HepG2 (cell line): ENCODE data around the gene EPB41L1. TPM values are rescaled to one million over a fixed set of nuclear protein-coding genes. Genes with fewer than 3 reads are reported as not detected.

Source experiments
- CBFB ChIP-seq: sonication (generic); formaldehyde crosslinking; IDR thresholded peaks from 2 replicates; pipeline ENCODE4 v1.4.0; 2020; ENCODE audit warnings: missing genetic modification reagents
- ZMYM4 ChIP-seq: sonication (generic); formaldehyde crosslinking; IDR thresholded peaks from 2 replicates; pipeline ENCODE4 v1.8.1; 2023; ENCODE audit warnings: mild to moderate bottlenecking, missing genetic modification reagents
- polyA plus RNA-seq, 8 experiments: library from polyadenylated mRNA; depleted of rRNA in 3 of 8; stranded (reverse) in 7 of 8; unstranded in 1 of 8; fragments of >200 nt; fragmentation: Illumina TruSeq in 4 of 8; extraction: Trizol in 4 of 8; gene quantifications; 2 replicates each; pipeline versions ENCODE4 v1.2.1 to v1.2.3, GENCODE V29; 2011 to 2016; ENCODE audit warnings: low read depth in 4 of 8, missing spikeins in 1 of 8, mixed read lengths in 1 of 8; ENCODE audit not compliant: insufficient read depth in 1 of 8
- total RNA-seq, 5 experiments: library from RNA; depleted of rRNA; stranded (reverse); fragments of >200 nt; fragmentation: Illumina TruSeq; extraction: Trizol; gene quantifications; 2 replicates each; pipeline ENCODE4 v1.2.3, GENCODE V29; 2016; ENCODE audit warnings: low read depth in 1 of 5
- TF ChIP-seq, protein P1 (sequence below): sonication (generic); formaldehyde crosslinking; IDR thresholded peaks from 2 replicates; pipeline ENCODE4 v1.4.0; 2020; ENCODE audit warnings: low read depth, missing genetic modification reagents
- TF ChIP-seq, protein P2 (sequence below): sonication (generic); formaldehyde crosslinking; IDR thresholded peaks from 2 replicates; pipeline ENCODE4 v1.4.0; 2020; ENCODE audit warnings: missing genetic modification reagents
- TF ChIP-seq, protein P3 (sequence below): sonication (generic); formaldehyde crosslinking; conservative IDR thresholded peaks from 2 replicates; pipeline ENCODE4 v1.8.0; 2022; ENCODE audit warnings: mild to moderate bottlenecking, moderate library complexity, missing genetic modification reagents
- TF ChIP-seq, protein P4 (sequence below): sonication (generic); formaldehyde crosslinking; IDR thresholded peaks from 2 replicates; pipeline ENCODE4 v1.9.0; 2022; ENCODE audit warnings: missing genetic modification reagents, mild to moderate bottlenecking, borderline replicate concordance
- TF ChIP-seq, protein P5 (sequence below): IDR thresholded peaks from 2 replicates; pipeline ENCODE4 v1.6.1; 2012; ENCODE audit warnings: low read length, improper control_type of control experiment

Gene EPB41L1
- total and polyA plus RNA-seq, 2 of the 13 experiments (the other 11 are each of a cell fraction or from before 2014, with no cell fraction given) = 16.7 to 39.0 TPM

DNA sequence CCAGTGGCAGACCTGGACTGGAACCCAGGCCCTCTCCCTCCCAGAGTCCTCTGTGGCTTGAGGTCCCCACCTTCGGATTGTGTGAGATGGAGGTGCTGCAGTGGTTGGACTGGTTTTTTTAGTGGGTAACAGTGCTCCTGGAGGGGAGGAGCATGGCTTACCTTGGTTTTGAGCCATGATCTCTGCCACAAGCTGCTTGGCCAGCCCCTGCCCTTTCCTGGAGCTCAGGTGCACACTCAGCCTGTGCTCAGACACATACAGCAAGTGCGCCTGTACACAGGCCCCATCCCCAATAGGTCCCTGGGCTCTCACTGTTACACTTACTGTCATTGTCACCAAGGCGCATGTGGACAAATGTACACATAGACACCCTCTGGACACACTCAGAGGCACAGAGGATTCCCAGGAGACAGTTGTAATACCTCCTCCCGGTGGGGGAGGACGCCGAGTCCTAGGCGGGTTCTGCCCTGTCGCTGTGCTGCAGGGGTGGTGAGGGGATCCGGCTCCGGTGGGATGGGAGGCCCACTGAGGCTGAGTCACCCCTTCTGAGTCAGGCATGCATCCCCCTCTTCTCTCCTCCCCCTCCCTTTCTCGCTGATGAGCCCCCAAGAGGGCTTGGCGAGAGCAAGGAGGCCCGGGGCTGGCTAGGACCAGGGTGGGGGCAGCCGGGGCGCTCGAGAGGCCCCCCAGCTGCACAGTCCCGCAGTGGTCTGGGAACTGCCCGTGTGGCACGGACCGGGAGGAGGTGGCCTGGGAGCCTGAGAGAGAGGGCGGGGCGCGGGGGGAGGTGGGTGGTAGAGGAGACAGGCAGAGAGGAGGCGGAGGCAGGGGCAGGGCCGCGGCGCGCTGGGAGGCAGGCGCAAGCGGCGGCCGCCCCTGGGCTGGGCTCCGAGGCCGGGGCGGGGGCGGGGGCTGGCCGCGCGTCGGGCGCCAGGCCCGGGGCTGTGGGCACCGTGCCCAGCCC lies 522 bp upstream of the EPB41L1 start (continued):
- TF ChIP-seq, protein P1, sequence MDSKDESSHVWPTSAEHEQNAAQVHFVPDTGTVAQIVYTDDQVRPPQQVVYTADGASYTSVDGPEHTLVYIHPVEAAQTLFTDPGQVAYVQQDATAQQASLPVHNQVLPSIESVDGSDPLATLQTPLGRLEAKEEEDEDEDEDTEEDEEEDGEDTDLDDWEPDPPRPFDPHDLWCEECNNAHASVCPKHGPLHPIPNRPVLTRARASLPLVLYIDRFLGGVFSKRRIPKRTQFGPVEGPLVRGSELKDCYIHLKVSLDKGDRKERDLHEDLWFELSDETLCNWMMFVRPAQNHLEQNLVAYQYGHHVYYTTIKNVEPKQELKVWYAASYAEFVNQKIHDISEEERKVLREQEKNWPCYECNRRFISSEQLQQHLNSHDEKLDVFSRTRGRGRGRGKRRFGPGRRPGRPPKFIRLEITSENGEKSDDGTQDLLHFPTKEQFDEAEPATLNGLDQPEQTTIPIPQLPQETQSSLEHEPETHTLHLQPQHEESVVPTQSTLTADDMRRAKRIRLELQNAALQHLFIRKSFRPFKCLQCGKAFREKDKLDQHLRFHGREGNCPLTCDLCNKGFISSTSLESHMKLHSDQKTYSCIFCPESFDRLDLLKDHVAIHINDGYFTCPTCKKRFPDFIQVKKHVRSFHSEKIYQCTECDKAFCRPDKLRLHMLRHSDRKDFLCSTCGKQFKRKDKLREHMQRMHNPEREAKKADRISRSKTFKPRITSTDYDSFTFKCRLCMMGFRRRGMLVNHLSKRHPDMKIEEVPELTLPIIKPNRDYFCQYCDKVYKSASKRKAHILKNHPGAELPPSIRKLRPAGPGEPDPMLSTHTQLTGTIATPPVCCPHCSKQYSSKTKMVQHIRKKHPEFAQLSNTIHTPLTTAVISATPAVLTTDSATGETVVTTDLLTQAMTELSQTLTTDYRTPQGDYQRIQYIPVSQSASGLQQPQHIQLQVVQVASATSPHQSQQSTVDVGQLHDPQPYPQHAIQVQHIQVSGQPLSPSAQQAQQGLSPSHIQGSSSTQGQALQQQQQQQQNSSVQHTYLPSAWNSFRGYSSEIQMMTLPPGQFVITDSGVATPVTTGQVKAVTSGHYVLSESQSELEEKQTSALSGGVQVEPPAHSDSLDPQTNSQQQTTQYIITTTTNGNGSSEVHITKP (CRISPR knock-in tag) = peak; percentile 60; the same call in 1 of the 2 replicates
- TF ChIP-seq, protein P2, sequence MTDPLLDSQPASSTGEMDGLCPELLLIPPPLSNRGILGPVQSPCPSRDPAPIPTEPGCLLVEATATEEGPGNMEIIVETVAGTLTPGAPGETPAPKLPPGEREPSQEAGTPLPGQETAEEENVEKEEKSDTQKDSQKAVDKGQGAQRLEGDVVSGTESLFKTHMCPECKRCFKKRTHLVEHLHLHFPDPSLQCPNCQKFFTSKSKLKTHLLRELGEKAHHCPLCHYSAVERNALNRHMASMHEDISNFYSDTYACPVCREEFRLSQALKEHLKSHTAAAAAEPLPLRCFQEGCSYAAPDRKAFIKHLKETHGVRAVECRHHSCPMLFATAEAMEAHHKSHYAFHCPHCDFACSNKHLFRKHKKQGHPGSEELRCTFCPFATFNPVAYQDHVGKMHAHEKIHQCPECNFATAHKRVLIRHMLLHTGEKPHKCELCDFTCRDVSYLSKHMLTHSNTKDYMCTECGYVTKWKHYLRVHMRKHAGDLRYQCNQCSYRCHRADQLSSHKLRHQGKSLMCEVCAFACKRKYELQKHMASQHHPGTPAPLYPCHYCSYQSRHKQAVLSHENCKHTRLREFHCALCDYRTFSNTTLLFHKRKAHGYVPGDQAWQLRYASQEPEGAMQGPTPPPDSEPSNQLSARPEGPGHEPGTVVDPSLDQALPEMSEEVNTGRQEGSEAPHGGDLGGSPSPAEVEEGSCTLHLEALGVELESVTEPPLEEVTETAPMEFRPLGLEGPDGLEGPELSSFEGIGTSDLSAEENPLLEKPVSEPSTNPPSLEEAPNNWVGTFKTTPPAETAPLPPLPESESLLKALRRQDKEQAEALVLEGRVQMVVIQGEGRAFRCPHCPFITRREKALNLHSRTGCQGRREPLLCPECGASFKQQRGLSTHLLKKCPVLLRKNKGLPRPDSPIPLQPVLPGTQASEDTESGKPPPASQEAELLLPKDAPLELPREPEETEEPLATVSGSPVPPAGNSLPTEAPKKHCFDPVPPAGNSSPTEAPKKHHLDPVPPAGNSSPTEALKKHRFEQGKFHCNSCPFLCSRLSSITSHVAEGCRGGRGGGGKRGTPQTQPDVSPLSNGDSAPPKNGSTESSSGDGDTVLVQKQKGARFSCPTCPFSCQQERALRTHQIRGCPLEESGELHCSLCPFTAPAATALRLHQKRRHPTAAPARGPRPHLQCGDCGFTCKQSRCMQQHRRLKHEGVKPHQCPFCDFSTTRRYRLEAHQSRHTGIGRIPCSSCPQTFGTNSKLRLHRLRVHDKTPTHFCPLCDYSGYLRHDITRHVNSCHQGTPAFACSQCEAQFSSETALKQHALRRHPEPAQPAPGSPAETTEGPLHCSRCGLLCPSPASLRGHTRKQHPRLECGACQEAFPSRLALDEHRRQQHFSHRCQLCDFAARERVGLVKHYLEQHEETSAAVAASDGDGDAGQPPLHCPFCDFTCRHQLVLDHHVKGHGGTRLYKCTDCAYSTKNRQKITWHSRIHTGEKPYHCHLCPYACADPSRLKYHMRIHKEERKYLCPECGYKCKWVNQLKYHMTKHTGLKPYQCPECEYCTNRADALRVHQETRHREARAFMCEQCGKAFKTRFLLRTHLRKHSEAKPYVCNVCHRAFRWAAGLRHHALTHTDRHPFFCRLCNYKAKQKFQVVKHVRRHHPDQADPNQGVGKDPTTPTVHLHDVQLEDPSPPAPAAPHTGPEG (CRISPR knock-in tag) = peak; percentile 52; the same call in 1 of the 2 replicates
- TF ChIP-seq, protein P3, sequence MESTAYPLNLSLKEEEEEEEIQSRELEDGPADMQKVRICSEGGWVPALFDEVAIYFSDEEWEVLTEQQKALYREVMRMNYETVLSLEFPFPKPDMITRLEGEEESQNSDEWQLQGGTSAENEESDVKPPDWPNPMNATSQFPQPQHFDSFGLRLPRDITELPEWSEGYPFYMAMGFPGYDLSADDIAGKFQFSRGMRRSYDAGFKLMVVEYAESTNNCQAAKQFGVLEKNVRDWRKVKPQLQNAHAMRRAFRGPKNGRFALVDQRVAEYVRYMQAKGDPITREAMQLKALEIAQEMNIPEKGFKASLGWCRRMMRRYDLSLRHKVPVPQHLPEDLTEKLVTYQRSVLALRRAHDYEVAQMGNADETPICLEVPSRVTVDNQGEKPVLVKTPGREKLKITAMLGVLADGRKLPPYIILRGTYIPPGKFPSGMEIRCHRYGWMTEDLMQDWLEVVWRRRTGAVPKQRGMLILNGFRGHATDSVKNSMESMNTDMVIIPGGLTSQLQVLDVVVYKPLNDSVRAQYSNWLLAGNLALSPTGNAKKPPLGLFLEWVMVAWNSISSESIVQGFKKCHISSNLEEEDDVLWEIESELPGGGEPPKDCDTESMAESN (CRISPR knock-in tag) = 0 out of 2 replicates have a peak, but pooled peaks have one; percentile 41
- TF ChIP-seq, protein P4, sequence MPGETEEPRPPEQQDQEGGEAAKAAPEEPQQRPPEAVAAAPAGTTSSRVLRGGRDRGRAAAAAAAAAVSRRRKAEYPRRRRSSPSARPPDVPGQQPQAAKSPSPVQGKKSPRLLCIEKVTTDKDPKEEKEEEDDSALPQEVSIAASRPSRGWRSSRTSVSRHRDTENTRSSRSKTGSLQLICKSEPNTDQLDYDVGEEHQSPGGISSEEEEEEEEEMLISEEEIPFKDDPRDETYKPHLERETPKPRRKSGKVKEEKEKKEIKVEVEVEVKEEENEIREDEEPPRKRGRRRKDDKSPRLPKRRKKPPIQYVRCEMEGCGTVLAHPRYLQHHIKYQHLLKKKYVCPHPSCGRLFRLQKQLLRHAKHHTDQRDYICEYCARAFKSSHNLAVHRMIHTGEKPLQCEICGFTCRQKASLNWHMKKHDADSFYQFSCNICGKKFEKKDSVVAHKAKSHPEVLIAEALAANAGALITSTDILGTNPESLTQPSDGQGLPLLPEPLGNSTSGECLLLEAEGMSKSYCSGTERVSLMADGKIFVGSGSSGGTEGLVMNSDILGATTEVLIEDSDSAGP (CRISPR knock-in tag) = peak; percentile 20; the same call in 1 of the 2 replicates
- peak; percentile 8; the same call in 1 of the 2 replicates for TF ChIP-seq CBFB (CRISPR knock-in tag)
- TF ChIP-seq, protein P5, sequence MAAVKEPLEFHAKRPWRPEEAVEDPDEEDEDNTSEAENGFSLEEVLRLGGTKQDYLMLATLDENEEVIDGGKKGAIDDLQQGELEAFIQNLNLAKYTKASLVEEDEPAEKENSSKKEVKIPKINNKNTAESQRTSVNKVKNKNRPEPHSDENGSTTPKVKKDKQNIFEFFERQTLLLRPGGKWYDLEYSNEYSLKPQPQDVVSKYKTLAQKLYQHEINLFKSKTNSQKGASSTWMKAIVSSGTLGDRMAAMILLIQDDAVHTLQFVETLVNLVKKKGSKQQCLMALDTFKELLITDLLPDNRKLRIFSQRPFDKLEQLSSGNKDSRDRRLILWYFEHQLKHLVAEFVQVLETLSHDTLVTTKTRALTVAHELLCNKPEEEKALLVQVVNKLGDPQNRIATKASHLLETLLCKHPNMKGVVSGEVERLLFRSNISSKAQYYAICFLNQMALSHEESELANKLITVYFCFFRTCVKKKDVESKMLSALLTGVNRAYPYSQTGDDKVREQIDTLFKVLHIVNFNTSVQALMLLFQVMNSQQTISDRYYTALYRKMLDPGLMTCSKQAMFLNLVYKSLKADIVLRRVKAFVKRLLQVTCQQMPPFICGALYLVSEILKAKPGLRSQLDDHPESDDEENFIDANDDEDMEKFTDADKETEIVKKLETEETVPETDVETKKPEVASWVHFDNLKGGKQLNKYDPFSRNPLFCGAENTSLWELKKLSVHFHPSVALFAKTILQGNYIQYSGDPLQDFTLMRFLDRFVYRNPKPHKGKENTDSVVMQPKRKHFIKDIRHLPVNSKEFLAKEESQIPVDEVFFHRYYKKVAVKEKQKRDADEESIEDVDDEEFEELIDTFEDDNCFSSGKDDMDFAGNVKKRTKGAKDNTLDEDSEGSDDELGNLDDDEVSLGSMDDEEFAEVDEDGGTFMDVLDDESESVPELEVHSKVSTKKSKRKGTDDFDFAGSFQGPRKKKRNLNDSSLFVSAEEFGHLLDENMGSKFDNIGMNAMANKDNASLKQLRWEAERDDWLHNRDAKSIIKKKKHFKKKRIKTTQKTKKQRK = no peak
- TF ChIP-seq ZMYM4 (CRISPR knock-in tag) = peak; percentile 44; the same call in 1 of the 2 replicates
